HL-60/S4 treated with retinoic acid at 250 ng/mL for 4 days and 3 days (cell line): ENCODE results near the gene ARSB.

Experiments used
- in situ Hi-C: fragments of 300-500 bp; cut with MboI; formaldehyde crosslinking; loops from 2 replicates; pipeline ENCODE4 v1.7.0; 2022; ENCODE audit warnings: low sequenced_read_pairs

Gene ARSB

GRCh38 chr5:78810098-78810920, 174.8 kb downstream of the ARSB start:
- in situ Hi-C loops = no loop called here

GRCh38 chr5:78809444-78809843, 175.7 kb downstream of the ARSB start:
- in situ Hi-C loops = no loop called here

GRCh38 chr5:78808818-78809217, 176.3 kb downstream of the ARSB start:
- in situ Hi-C loops = no loop called here

- in situ Hi-C loops = no loop called here
These were observed 176.7 kb downstream of the ARSB start for GRCh38 chr5:78808380-78808779.

GRCh38 chr5:78806544-78806943, 178.6 kb downstream of the ARSB start:
- in situ Hi-C loops = no loop called here

GRCh38 chr5:78805474-78806124, 179.5 kb downstream of the ARSB start:
- in situ Hi-C loops = no loop called here

- in situ Hi-C loops = no loop called here
These were observed 180.1 kb downstream of the ARSB start for GRCh38 chr5:78804995-78805394.

GRCh38 chr5:78803941-78804340, 181.2 kb downstream of the ARSB start:
- in situ Hi-C loops = no loop called here

GRCh38 chr5:78803353-78803752, 181.8 kb downstream of the ARSB start:
- in situ Hi-C loops = no loop called here

- in situ Hi-C loops = no loop called here
These were observed 183.7 kb downstream of the ARSB start for GRCh38 chr5:78801413-78801812.

- in situ Hi-C loops = no loop called here
These were observed 185.7 kb downstream of the ARSB start for GRCh38 chr5:78799266-78800017.

- in situ Hi-C loops = no loop called here
These were observed 186.5 kb downstream of the ARSB start for GRCh38 chr5:78798673-78799029.

- in situ Hi-C loops = no loop called here
These were observed 187.0 kb downstream of the ARSB start for GRCh38 chr5:78797936-78798672.

GRCh38 chr5:78795757-78796156, 189.4 kb downstream of the ARSB start:
- in situ Hi-C loops = no loop called here

GRCh38 chr5:78794693-78795215, 190.4 kb downstream of the ARSB start:
- in situ Hi-C loops = no loop called here

- in situ Hi-C loops = no loop called here
These were observed 191.0 kb downstream of the ARSB start for GRCh38 chr5:78793907-78794662.

- in situ Hi-C loops = no loop called here
These were observed 192.6 kb downstream of the ARSB start for GRCh38 chr5:78792345-78793055.

- in situ Hi-C loops = no loop called here
These were observed 193.5 kb downstream of the ARSB start for GRCh38 chr5:78791501-78792100.

- in situ Hi-C loops = no loop called here
These were observed 197.3 kb downstream of the ARSB start for GRCh38 chr5:78787783-78788182.
